DMS114 treated with DMSO at 0.1 percent for 48 hours (cell line): ENCODE results near the gene PCAT7.
A peak's percentile ranks its signal among the peaks of the same experiment; 100 is the strongest.
"Not testable (repeated sequence)": the region's sequence is repeated elsewhere in the genome, so short reads cannot be mapped to it uniquely, and the experiment has no call there.

Experiments
- DNase-seq: peaks from one replicate; lab custom pipeline; 2025; ENCODE audit not compliant: unreplicated experiment; lab: John Stamatoyannopoulos, UW

Gene PCAT7

DNA sequence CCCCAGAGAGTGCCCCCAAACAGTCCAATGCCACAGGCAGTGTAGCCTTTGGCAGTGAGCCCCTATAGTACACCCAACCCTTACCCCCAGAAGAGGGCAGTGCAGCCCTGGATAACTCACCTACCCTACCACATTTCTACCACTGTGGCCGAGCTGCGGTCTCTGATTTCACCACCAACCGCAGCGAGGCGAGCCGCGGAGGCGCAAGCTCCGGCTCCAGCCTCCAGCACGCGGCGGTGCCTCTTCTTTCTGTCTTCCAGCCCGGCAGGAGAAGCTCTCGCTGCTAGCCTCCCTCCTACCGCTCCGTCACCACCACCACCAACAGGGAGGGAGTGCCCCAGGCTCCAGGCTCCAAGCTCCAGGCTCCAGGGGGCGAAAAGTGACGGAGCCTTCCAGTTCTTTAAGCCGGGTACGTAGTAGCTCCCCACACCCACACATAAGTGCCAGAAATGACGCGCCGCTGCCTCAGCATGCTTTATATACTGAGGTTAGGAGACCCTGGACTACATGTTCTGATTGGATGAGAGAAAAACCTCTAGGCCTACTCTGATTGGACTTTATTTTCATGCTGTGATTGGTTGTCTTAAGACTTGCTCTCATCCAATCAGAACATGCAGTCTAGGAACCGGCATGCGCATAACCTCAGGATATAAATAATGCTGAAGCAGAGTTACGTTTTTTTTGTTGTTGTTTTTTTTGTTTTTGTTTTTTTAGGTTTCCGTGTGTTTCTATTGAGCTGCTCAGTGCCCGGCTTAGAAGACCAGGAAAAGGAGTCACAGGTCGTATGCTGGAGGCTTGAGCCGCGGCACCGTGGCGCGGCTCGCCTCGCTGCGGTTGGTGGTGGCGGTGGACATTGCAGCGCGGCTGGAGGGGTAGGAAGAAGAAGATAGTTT is at the start of gene PCAT7:
TSS of gene PCAT7 (plus strand) at position 645 of the 893 bp plus-strand sequence.
- DNase-seq = peak; percentile 62

DNA sequence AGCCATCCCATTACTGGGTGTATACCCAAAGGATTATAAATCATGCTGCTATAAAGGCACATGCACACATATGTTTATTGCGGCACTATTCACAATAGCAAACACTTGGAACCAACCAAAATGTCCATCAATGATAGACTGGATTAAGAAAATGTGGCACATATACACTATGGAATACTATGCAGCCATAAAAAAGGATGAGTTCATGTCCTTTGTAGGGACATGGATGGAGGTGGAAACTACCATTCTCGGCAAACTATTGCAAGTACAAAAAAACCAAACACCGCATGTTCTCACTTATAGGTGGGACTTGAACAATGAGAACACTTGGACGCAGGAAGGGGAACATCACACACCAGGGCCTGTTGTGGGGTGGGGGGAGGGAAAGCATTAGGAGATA is 48.5 kb upstream of the PCAT7 start:
- DNase-seq = not testable (repeated sequence)

DNA sequence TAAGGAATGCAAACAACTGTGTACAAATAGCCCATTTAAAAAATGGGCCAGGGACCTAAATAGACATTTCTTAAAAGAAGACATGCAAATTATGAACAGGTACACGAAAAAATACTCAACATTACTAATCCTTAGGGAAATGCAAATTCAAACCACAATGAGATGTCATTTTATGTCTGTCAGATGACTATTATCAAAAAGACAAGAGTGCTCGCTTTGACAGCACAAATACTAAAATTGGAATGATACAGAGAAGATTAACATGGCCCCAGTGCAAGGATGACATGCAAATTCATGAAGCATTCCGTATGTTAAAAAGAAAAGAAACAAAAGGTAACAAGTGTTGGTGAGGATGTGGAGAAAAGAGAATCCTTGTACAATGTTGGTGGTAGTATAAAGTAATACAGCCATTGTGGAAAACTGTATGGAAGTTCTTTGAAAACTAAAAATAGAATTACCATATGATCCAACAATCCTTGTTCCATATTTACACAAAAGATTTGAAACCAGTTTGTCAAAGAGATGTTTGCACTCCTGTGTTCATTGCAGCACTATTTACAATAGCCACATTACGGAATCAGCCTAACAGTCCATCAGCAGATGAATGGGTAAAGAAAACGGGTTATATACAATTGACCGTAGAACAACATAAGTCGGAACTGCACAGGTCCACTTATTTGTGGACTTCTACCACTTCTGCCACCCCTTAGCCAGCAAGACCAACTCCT is 47.2 kb upstream of the PCAT7 start:
- DNase-seq = no peak

DNA sequence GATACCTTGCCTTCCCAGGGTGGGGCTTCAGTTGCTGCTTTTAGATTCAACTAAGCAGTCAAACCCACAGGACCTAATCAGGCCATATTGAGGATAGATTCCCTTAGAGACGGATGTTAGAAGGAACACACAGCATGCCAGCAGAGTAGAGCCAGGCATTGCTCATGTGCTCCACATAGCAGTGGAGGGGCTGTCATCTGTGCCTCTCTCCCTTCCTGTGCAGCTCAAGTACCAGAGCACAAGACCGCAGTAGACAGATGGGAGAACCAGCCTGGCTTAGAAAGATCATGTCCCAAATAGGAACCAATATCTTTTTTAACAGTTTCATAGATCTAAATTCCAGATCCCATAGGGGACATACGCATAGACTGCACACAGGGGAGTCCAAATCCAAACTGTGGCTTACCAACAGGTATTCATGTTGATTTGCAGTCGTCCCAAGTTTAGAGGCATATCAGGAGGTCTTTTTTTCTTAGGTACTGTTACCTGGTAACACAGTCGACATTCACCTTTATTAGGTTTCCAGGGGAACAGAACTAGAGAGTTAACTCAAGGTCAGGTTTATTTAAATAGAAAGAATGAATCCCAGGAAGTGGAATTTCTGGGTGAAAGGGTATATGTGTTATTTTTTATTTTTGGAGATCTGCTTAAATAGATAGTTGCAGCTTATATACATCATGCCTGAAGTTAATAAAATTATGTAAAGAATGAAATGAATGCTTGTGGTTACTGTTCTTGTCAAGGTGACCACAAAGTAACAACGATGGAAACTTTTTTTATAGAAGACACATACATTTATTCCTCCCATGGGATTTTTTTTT is 43.5 kb upstream of the PCAT7 start:
- DNase-seq = no peak

DNA sequence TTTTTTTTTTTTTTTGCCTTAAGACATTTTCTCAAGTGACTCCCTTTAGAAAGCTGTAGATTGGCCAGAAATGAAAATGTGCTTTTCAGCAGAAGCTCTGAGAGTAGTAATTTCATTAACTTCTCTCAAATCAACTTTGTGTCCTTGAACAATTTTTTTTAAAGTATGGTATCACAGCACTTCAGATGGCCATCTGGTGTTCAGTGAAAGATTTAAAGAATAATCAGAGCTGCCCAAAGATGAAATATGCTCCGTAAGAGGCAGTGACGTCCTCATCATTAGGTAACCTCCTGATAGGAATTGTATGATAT is 43.0 kb upstream of the PCAT7 start:
- DNase-seq = no peak

DNA sequence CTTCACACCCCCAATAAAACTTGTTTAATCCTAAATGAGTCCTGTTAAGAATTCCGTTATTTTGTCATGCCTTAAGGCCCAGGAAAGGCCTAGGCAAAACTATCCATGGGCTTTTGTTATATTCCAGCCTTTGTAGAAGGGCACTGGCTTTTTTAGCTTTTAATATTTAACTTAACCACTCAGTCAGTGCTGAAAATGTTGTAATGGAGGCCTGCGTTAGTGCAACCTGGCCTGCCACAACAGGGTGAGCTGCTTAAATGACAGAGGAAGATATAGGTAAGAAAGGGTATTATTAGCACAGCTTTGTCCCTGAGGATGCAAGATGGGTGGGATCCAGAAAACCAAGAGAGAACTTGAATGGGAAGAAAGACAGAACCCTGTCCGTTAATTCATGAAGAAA is 40.2 kb upstream of the PCAT7 start:
- no peak for DNase-seq

DNA sequence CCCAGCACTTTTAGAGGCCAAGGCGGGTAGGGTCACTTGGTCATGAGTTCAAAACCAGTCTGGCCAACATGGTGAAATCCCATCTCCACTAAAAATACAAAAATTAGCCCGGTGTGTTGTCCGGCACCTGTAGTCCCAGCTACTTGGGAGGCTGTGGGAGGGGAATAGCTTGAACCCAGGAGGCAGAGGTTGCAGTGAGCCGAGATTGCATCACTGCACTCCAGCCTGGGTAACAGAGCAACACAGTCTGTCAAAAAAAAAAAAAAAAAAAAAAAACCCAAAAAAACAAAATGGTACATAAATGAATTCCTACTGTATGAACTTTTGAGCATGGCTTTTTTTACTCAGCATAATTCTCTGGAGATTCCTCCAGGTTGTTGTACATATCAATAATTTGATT is 37.6 kb upstream of the PCAT7 start:
- DNase-seq = no peak

DNA sequence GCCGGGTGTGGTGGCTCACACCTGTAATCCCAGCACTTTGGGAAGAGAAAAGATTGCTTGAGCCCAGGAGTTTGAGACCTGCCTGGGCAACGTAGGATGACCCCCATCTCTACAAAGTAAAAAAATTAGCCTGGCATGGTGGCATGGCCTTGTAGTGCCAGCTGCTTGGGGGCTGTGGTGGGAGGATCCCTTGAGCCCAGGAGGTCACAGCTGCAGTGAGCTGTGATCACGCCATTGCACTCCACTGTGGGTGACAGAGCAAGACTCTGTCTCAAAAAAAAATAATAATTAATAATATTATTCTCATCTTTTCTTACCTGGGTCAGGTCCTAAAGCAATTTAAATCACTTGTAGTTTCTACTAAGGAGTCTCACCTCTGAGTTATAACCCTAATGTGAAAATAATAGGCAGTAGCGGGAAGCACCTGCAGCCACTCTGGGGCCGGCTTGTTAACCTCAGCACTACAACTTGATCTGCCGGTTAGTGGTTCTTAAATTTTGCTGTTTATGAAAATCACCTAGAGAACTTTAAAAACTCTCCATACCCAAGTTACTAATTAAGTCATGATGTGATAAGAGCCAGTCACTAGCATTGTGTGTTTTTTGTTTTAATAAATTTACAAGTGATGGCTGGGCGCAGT is 29.4 kb upstream of the PCAT7 start:
- no peak for DNase-seq

DNA sequence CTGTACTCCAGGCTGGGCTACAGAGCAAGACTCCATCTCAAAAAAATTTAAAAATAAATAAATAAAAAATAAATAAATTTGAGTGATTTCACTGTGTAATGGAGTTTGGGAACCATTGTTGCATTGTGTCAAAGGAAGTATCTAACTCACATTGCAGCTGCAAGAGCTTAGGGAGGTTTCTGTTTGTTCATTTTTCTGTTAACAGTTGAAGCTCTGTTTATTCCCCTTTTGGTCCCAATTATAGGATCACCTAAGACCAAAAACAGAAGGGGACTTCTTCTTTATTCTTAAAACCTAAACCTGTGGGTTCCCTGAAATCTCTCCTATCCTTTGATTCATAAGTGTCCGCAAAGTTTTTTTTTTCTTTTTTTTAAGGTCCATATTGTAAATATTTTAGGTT is 28.6 kb upstream of the PCAT7 start:
- no peak for DNase-seq

DNA sequence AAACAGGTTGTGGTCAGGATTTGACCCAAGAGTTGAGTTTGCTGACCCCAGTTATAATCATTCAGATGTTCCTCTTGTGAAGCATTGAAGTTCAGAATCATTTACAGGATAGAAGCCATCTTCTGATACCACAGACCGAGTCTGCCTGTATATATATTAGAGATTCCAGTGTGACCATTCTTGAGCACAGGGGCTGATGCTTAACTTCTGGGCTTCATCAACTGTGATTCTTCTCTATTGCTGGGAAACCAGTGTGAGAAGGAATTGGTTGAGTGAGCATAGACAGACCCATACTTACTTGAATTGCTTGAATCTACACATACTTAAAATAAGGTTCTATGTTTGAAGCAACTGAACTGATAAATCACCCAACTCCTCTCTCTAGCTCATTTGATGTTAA is 27.9 kb upstream of the PCAT7 start:
- DNase-seq = no peak

DNA sequence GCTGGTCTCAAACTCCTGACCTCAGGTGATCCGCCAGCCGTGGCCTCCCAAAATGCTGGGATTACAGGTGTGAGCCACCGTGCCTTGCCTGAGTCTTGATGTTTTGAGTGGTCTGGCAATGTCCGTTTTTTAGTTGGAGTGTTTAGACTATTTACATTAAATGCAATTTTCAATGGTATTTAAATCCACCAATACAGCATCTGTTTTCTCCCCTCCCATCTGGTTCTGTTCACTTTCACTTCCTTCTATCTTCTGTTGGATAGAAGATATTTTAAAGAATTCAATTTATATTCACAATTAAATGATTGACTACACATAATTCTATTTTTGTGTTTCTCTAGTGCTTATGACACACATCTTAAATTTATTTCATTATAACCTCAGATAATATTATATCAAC is 26.0 kb upstream of the PCAT7 start:
- no peak for DNase-seq

DNA sequence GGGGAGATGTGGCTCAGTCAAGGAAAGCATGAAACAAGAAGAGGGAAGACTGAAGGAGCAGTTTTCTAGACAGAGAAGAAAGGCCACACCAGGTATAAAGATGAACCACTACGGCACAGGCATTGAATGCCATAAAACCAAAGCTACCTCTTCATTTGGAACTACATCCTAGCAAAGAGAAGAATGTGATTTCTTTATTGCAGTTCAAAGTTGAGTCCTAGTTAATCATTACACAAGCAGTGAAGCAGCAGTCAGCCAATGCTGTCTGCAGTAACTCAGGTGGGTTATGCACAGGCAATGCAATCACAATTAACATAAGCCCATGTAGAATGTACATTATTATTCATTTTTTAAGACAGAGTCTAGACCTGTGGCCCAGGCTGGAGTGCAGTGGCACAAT is 21.7 kb upstream of the PCAT7 start:
- no peak for DNase-seq

DNA sequence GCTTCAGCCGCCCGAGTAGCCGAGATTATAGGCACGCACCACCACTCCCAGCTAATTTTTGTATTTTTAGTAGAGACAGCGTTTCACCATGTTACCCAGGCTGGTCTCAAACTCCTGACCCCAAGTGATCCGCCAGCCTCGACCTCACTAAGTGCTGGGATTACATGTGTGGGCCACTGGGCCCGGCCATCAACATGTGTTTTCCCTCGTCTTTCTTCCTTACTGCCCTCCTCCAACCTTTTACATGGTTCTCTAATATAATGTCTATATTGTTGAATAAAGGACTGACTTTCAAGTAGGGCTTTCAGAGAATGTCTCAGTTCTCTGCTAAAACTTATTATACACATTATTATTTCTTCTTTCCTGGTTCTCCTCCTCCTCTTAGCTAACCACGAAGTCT is 21.3 kb upstream of the PCAT7 start:
- no peak for DNase-seq

DNA sequence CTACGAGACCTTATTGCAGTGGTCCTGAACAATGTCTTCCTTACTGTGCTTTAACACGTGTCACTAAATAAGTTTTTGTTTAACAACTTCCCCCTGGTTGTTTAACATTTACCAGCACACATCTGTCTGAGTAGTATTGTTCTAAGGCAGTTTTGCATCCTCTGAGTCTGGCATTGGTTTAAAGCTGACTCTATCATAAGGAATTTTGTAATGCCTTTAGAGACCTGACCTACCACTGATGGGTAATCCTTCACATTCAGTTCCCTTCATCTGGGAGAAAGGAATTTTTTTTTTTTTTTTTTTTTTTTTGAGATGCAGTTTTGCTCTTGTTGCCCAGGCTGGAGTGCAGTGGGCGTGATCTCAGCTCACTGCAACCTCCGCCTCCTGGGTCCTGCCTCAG is 20.0 kb upstream of the PCAT7 start:
- no peak for DNase-seq

DNA sequence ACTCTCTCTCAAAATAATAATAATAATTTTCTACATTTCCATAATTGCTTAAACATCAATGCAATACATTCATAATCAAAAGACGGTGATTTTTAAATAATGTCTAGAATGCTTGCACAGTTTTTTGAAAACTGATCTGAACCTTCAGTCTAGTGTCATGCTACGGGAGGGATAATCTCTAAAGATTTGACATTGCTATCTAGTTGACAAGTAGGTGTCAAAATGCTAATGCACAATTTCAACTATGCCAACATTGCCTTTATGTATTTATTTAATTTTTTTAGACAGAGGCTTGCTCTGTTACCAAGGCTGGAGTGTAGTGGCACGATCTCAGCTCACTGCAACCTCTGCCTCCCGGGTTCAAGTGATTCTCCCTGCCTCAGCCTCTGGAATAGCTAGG is 16.0 kb upstream of the PCAT7 start:
- no peak for DNase-seq

DNA sequence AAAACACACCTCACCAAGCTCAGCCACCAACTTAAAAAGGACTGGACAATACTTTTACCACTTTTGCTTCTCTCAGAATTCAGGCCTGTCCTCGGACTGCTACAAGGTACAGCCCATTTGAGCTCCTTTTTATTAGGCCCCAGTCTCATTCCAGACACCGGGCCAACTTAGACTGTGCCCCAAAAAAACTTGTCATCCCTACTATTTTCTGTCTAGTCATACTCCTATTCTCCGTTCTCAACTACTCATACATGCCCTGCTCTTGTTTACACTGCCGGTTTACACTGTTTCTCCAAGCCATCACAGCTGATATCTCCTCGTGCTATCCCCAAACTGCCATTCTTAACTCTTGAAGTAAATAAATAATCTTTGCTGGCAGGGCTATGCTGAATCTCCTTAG is 10.5 kb upstream of the PCAT7 start:
- DNase-seq = not testable (repeated sequence)

DNA sequence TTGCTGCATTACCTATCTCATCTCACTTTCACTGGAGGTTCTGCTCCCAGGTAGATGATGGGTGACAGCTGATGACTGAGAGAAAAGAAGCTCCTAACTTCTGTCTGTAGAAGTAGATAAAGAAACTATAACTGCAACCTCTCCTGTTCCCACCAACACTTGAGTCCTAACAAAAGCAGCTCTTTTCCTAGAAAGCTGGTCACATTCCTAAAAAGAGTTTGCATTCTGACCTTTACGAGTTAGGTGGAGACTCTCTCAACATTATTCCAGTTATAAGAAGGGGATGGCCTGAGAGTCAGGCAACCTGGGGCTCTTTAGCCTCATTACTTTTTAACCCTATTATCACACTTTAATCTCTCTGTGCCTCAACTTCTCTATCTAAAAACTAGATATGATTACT is 8.9 kb upstream of the PCAT7 start:
- DNase-seq = no peak

DNA sequence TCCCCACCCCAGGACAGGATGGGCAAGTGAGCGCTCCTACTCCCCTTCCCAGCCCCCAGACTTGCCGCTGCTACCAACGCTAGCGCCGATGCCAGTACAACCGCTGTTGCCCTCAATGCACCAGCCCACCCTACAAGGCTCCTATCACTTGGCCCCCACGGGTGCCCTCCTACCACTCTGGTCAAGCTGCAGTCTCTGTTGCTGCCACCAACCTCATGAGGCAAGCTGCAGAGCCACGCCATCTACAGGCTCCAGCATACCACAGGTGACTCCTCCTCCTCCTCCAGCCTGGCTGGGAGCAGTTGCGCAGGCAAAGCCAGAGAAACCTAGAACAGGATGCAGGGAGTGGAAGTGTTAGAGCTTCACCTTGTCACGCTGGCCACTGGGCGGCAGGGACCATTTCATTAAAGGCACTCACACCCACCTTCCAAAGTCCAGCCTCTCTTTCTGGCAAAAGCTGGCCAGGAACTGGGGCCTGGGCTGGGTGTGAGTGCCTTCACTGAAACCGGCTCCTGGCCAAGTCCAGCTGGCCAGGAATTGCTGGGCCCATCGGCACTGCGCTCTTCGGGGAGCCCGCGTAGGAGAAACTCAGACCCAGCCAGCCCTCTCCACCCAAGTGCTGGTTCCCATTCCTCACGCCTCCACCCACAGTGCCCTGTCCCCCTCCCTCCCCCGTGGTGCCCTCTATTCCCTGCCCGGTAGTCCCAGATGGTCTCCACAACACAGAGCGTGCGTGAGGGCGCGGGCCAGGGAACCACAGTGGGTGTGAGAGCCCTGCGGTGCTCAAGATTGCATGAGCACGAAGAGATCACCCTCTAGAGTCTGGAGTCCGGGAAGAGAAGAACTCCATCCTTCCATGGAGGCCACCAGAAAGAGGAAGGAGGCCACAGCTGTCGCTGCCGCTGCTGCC is 1.6 kb upstream of the PCAT7 start:
- DNase-seq = no peak

DNA sequence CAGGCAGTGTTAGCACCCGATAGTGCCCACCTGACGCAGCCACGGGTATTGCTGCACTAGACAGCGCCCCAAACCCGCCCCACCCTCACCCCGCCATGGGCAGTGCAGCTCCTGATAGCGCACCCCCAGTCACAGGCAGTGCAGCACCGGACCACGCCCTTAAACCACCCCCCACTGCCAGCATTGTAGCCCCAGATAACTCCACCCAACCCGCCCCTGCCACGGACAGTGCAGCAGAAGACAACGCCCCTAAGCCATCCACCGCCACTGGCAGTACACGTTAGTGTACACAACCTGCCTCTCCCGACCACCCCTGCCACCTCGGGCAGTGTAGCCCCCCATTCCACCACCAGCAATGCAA is 825 bp upstream of the PCAT7 start:
- DNase-seq = no peak

DNA sequence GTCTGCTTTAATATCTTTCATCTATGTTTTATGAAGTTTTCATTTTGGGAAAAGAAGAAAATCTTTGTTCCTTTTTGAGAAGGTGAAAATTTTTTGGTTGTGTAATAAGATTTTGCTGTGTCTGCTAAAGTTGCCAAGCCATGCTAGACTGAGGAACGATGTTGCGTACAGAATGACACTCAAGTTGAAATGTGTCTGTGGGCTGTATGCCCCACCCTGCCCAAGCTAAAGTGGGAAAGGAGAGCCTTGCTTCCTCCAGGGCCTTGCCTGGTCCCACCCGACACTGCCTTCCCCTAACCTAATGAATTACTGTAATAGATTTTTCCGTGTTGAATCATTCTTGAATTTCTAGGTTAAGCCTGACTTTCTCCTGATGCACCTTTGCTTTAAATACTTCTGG is 2.5 kb downstream of the PCAT7 start:
- DNase-seq = no peak
